Measurements from ENCODE around the gene GPR26.

Gene GPR26

DNA sequence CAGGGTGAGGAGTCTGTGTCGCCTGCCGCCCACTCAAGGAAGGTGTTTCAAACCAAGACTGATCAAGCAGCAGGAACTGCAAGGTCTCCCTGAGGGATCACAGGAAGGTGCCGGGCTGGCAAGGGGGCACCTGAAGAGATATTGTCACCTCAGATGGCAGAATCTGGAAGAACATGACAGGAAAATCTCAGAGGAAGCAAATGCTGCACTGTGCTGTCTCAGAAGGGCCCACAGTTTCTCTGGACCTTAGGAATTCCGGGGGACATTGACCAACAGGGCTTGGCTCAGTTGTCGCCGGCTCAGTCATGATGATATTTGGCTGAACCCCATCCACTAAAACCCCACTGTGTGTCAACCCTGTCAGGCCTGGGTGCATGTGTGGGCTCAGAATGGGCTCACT is 31.9 kb upstream of the GPR26 start:
- no peaks in the 10 kb centered on the region for H3K36me3 ChIP-seq

DNA sequence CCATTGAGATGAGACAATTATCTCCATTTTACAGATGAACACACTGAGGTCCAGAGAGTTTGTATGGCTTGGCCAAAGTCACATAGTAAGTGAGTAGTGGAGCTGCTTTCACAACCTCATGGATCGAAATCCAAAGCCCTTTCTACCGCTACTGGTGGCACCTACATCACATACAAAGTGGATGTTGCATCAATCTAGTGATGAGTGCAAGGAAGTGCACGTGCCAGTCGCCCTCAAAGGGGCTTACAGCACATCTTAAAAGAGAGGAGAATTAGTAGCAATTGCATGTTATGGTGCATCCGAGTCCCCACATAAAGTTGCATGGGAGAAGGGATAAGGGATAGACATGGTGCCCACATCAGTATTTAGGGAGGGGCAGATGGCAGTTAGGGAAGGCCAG is 31.0 kb upstream of the GPR26 start:
- Histone ChIP-seq H3K4me1 (no peaks in the 10 kb centered on the region), H3K9ac (no peak overlapping the region), H3K36me3 (no peaks in the 10 kb centered on the region), H4K20me1 (no peaks in the 10 kb centered on the region), H3K27ac (no peak overlapping the region), H3K4me2 (no peak overlapping the region), H3K4me3 (no peak overlapping the region), H3K27me3 (no peaks in the 10 kb centered on the region), H3K9me3 (no peaks in the 10 kb centered on the region)
- no peak for TF ChIP-seq Cebpa-rat (IDR thresholded peaks at IDR 0.05)

More for the DNA sequence above, 31.9 kb upstream of the GPR26 start:
- Histone ChIP-seq H3K4me3 (no peak overlapping the region), H3K4me1 (no peaks in the 10 kb centered on the region), H3K4me2 (no peak overlapping the region), H3K9ac (no peak overlapping the region), H4K20me1 (no peaks in the 10 kb centered on the region), H3K27me3 (no peaks in the 10 kb centered on the region), H3K27ac (no peak overlapping the region), H3K9me3 (no peaks in the 10 kb centered on the region)
- no peak for TF ChIP-seq Cebpa-rat (IDR thresholded peaks at IDR 0.05)

DNA sequence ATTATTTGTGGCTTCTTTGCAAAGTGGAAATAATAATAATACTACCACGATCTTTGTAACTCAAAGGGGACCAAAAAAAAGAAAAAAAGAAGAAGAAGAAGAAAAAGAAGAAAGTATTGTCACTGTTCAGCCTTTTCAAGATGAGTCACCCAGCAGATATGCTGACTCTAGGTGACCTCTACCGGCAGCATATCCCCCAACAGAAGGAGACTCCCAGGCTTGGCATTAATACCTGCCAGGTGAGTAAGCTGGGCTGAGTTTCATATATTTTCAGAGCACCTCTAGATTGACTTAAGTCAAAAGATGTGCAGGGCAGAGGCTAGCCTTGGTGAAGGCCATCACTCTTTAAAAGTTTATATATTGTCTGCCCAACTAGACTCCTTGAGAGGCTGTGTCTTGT is 30.4 kb upstream of the GPR26 start:
- H3K4me2 ChIP-seq, result no peak overlapping the region

DNA sequence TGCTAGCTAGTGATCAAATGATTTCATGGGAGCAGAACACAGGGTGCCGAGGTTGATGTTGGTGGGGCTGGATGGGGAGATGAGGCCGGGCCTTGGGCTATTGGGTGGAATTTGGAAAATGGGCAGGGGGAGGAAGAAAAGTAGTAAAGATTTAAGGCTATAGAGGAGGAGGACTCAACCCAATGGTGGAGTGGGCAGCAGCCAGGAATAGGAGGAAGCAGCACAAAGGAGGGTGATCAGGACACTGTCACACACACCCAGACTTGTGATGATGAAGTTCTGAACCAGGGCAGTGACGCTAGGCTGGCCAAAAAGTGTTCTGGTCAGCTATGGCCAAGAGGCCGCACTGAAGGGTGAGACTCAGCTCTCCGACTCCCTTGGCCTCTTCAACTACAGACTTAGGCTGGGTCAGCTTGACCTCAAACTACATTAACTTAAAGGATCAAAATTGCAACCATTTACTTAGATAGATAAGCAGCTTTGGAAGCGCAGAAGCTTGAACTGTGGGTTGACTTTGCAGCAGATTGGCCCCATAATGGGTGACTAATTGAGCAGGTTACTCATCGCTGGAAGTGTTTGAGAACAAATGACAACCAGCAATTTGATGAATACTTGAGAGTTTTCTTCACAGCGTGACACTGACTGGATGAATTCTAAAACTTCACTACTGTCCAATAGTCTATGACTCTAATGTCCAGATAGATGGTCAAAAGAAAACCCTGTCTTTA is 29.4 kb upstream of the GPR26 start:
- Histone ChIP-seq H3K4me2 (no peak overlapping the region), H3K36me3 (no peaks in the 10 kb centered on the region), H3K9ac (no peak overlapping the region), H4K20me1 (no peaks in the 10 kb centered on the region), H3K27me3 (no peaks in the 10 kb centered on the region), H3K4me3 (no peak overlapping the region), H3K9me3 (no peaks in the 10 kb centered on the region), H3K4me1 (no peaks in the 10 kb centered on the region), H3K27ac (no peak overlapping the region)
- no peak for TF ChIP-seq Cebpa-rat (IDR thresholded peaks at IDR 0.05)

More for the DNA sequence above, 30.4 kb upstream of the GPR26 start:
- no peak for TF ChIP-seq Cebpa-rat (IDR thresholded peaks at IDR 0.05)
- H3K9ac ChIP-seq, result no peak overlapping the region
- H3K36me3 ChIP-seq, result no peaks in the 10 kb centered on the region
- no peaks in the 10 kb centered on the region for H4K20me1 ChIP-seq
- no peak overlapping the region for H3K4me3 ChIP-seq
- H3K27ac ChIP-seq, result no peak overlapping the region
- H3K4me1 ChIP-seq, result no peaks in the 10 kb centered on the region
- no peaks in the 10 kb centered on the region for H3K27me3 ChIP-seq
- H3K9me3 ChIP-seq, result no peaks in the 10 kb centered on the region

DNA sequence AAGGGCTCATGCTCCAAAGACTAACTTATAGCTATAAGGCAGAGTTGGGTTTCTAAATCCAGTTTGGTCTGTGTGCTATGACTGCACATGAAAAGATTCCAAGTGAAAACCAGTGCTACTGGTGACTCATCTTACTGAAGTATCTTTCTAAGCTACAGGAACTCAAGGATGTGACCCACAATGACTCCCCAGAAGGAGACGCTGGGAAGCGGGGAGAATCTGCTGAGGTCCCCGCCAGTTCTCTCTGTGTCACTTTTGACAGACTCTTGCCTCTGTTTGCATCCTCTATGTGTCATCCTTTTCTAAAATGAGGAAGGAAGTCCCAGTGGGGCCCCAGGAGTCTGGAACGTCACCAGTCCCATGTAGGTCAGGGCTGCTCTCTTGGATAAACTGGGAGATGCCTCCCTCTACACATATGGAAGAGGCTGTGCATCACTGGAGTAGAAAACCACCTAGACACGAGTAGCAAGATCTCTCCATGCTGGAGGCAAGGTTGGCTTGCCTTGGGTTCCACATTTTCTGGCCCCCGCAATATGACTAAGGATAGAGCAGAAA is 28.8 kb upstream of the GPR26 start:
- Histone ChIP-seq H3K27ac (no peak overlapping the region), H3K4me1 (no peaks in the 10 kb centered on the region), H3K9me3 (no peaks in the 10 kb centered on the region), H3K9ac (no peak overlapping the region), H3K4me3 (no peak overlapping the region), H4K20me1 (no peaks in the 10 kb centered on the region), H3K27me3 (no peaks in the 10 kb centered on the region), H3K36me3 (no peaks in the 10 kb centered on the region), H3K4me2 (no peak overlapping the region)
- TF ChIP-seq Cebpa-rat (IDR thresholded peaks at IDR 0.05), result no peak

DNA sequence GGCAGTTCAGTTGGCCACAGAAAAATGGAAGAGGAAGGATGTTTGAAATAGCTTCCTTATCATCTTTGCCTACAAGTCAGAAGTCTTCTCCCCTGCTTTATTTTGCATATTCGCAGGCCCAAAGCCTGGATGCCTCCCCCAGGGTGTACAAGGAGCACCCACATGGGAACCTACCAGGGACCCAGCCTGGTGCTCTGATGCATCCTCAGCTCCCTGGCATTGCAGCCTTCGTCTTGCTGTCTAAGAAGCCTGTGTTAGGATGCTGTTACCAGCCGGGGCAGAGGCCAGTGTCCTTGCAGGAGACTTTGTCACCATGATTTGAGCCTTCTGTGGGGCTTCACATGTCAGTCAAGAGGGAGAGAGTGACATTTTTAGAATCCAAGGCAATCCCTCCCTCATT is 27.0 kb upstream of the GPR26 start:
- no peaks in the 10 kb centered on the region for H3K9me3 ChIP-seq
- no peak overlapping the region for H3K9ac ChIP-seq
- H3K27me3 ChIP-seq, result no peaks in the 10 kb centered on the region
- H3K36me3 ChIP-seq, result no peaks in the 10 kb centered on the region
- no peaks in the 10 kb centered on the region for H4K20me1 ChIP-seq
- TF ChIP-seq Cebpa-rat (IDR thresholded peaks at IDR 0.05), result no peak
- no peak overlapping the region for H3K4me2 ChIP-seq
- H3K4me3 ChIP-seq, result no peak overlapping the region
- no peak overlapping the region for H3K27ac ChIP-seq
- no peaks in the 10 kb centered on the region for H3K4me1 ChIP-seq

DNA sequence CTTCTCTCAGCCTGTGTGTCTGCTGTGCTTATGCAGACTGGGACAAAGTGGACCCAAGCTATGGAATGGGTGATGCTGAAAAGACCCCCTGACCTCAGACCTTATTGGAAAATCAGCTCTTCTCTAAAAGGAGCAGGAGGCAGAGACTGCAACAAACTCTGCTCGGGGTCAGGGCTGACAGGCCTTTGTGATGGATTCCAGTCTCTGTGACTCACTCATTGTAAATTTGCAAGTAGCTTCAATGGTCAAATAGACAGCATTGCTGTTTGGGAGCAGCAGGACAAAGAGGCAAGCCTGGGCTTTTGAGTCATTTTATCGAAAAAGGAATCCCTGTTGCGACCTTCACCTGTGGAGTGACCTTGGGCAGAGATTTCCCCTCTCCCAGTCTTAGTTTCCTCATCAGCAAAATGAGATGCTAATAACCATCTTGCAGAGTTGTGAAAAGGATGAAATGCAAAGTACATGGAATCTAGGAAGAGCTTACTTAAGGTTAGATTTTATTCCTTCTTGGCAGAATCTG is 26.1 kb upstream of the GPR26 start:
- H4K20me1 ChIP-seq, result no peaks in the 10 kb centered on the region
- TF ChIP-seq Cebpa-rat (IDR thresholded peaks at IDR 0.05), result no peak
- H3K4me2 ChIP-seq, result no peak overlapping the region
- H3K27ac ChIP-seq, result no peak overlapping the region
- no peaks in the 10 kb centered on the region for H3K9me3 ChIP-seq
- no peaks in the 10 kb centered on the region for H3K4me1 ChIP-seq
- no peak overlapping the region for H3K4me3 ChIP-seq
- H3K9ac ChIP-seq, result no peak overlapping the region
- H3K36me3 ChIP-seq, result no peaks in the 10 kb centered on the region
- H3K27me3 ChIP-seq, result no peaks in the 10 kb centered on the region

DNA sequence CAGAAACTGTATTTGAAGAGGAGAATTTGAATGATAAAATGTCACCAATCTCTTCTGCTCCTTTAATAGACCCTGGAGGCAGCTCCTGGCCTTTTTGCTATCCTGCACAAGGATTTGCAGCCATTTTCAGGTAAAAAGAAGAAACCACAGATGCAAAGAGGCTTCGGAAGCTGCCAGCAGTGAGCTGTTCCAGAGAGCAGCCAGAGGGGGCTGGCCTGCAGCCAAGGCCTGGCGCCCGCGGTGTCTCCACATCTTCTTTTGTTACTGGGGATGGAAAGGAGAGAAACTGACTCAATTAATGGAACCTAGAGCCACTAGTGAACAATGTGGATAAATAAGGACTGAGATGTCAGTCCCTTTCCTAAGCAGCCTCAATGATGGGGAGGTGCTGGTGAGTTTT is 23.9 kb upstream of the GPR26 start:
- no peaks in the 10 kb centered on the region for H3K27me3 ChIP-seq
- H3K4me3 ChIP-seq, result no peak overlapping the region
- no peaks in the 10 kb centered on the region for H3K4me1 ChIP-seq
- no peaks in the 10 kb centered on the region for H3K9me3 ChIP-seq
- no peak for TF ChIP-seq Cebpa-rat (IDR thresholded peaks at IDR 0.05)
- no peak overlapping the region for H3K27ac ChIP-seq
- H4K20me1 ChIP-seq, result no peaks in the 10 kb centered on the region
- H3K9ac ChIP-seq, result no peak overlapping the region
- no peak overlapping the region for H3K4me2 ChIP-seq
- no peaks in the 10 kb centered on the region for H3K36me3 ChIP-seq

DNA sequence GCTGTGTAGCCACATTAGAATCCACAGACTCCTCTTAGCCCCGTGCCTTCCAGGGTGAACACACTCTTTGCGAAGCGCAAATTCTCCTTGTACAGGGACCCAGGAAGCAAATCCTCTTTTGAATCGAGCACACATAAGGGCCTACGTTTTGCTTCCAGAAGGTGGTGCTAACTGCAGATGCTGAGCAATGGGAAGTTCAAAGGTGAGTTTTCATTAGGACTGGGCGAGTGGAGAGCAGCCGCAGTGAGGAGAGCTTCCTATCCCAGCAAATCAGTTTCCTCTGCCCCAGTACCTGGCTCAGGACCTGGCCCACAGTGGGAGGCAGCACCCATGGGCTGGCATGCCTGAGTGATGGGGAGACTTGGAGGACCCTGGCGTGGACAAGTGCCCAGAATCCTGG is 23.5 kb upstream of the GPR26 start:
- H3K36me3 ChIP-seq, result no peaks in the 10 kb centered on the region
- no peaks in the 10 kb centered on the region for H3K4me1 ChIP-seq
- no peaks in the 10 kb centered on the region for H4K20me1 ChIP-seq
- no peak overlapping the region for H3K4me3 ChIP-seq
- no peaks in the 10 kb centered on the region for H3K27me3 ChIP-seq
- no peaks in the 10 kb centered on the region for H3K9me3 ChIP-seq
- H3K4me2 ChIP-seq, result no peak overlapping the region
- TF ChIP-seq Cebpa-rat (IDR thresholded peaks at IDR 0.05), result no peak
- H3K9ac ChIP-seq, result no peak overlapping the region
- no peak overlapping the region for H3K27ac ChIP-seq

DNA sequence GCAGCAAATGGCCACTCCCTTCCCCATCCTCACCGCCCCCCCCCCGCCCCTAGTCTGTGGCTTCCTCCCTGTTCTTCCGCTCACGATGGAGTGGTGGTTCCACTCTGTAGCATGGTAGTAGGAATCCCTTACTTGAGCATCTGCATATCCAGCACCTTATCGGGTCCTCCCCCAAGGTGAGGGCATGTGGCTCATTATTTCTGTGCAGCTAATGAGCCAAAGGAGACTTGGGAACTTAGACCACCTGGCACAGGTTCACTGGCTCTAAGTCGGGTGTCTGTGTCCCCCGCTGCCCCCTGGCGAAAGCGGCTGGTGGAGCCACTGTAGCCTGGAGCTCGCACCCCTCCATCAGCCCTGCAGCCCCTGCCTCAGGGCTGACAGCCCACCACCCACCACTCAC is 22.8 kb upstream of the GPR26 start:
- Histone ChIP-seq H3K27me3 (no peaks in the 10 kb centered on the region), H3K4me3 (no peak overlapping the region), H3K36me3 (no peaks in the 10 kb centered on the region), H4K20me1 (no peaks in the 10 kb centered on the region), H3K4me2 (no peak overlapping the region), H3K4me1 (no peaks in the 10 kb centered on the region), H3K9ac (no peak overlapping the region), H3K9me3 (no peaks in the 10 kb centered on the region), H3K27ac (no peak overlapping the region)
- no peak for TF ChIP-seq Cebpa-rat (IDR thresholded peaks at IDR 0.05)
